GM12892 (cell line): ENCODE measurements around the gene ARHGEF16.

ENCODE experiments used
- DNase-seq: peaks from one replicate; pipeline ENCODE4 v3.0.0; 2011; ENCODE audit not compliant: insufficient read length
- FAIRE-seq: peaks from 2 replicates; lab custom pipeline; 2011; peaks lifted over from hg19 to GRCh38; lab: Jason Lieb, UNC
- POLR2A ChIP-seq: IDR thresholded peaks from 2 replicates; pipeline ENCODE4 v1.6.1; 2011; ENCODE audit warnings: low read depth, low read length, control low read depth
- POLR2AphosphoS5 ChIP-seq: IDR thresholded peaks from 2 replicates; pipeline ENCODE4 v1.6.1; 2011; ENCODE audit warnings: low read depth, low read length, control low read depth
- TAF1 ChIP-seq: IDR thresholded peaks from 2 replicates; pipeline ENCODE4 v1.6.1; 2011; ENCODE audit warnings: low read depth, mild to moderate bottlenecking, control low read depth, low read length, borderline replicate concordance

The ARHGEF16 gene

GRCh38 chr1:3522112-3522511, 67.6 kb downstream of the ARHGEF16 start:
- DNase-seq (no peak), FAIRE-seq (no peak)
- TF ChIP-seq TAF1 (no peak), POLR2A (no peak), POLR2AphosphoS5 (no peak)

GRCh38 chr1:3522564-3523265, 68.2 kb downstream of the ARHGEF16 start:
- DNase-seq (no peak), FAIRE-seq (no peak)
- TF ChIP-seq TAF1 (no peak), POLR2AphosphoS5 (no peak), POLR2A (no peak)

- DNase-seq (no peak), FAIRE-seq (no peak)
- TF ChIP-seq POLR2AphosphoS5 = no peak
- no peak for TF ChIP-seq TAF1
- no peak for TF ChIP-seq POLR2A
These were observed 69.5 kb downstream of the ARHGEF16 start for GRCh38 chr1:3523980-3524379.

GRCh38 chr1:3524556-3525203, 70.2 kb downstream of the ARHGEF16 start:
- DNase-seq (no peak), FAIRE-seq (no peak)
- TF ChIP-seq POLR2A (no peak), POLR2AphosphoS5 (no peak), TAF1 (no peak)

- FAIRE-seq (no peak), DNase-seq (no peak)
- TF ChIP-seq TAF1 (no peak), POLR2AphosphoS5 (no peak), POLR2A (no peak)
These were observed 71.4 kb downstream of the ARHGEF16 start for GRCh38 chr1:3525551-3526482.

GRCh38 chr1:3527774-3528173, 73.3 kb downstream of the ARHGEF16 start:
- no peak for DNase-seq
- no peak for FAIRE-seq
- TF ChIP-seq POLR2A (no peak), POLR2AphosphoS5 (no peak), TAF1 (no peak)

- DNase-seq = no peak
- TF ChIP-seq POLR2AphosphoS5 = no peak
- TF ChIP-seq TAF1 = no peak
- no peak for TF ChIP-seq POLR2A
- no peak for FAIRE-seq
These were observed 74.7 kb downstream of the ARHGEF16 start for GRCh38 chr1:3529099-3529729.

GRCh38 chr1:3530086-3530925, 75.8 kb downstream of the ARHGEF16 start:
- DNase-seq (no peak), FAIRE-seq (no peak)
- TF ChIP-seq POLR2AphosphoS5 = no peak
- no peak for TF ChIP-seq POLR2A
- TF ChIP-seq TAF1 = no peak
